ENCODE data around the gene CFDP1.

DNA sequence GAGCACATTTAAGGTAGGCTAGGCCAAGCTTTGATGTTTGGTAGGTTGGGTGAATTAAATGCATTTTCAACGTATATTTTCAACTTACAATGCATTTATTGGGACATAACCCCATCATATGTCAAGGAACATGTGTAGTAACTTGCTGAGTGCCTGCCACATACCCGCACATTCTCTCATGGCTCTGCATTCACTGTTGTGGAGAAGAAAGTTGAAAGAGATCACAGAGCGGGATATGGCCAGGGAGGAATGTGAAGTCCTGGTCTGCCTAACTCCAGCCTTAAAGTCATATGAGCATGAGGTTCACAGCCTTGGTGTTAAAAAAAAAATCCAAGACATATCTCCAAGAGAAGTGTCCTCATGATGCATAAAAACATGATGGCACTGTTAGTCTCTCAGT, 79.1 kb downstream of the CFDP1 start:
- no peak for TF ChIP-seq EZH2 (IDR thresholded peaks at IDR 0.05; ENCODE audit: borderline replicate concordance, low read depth, low read length, severe bottlenecking)
- TF ChIP-seq, protein P1, sequence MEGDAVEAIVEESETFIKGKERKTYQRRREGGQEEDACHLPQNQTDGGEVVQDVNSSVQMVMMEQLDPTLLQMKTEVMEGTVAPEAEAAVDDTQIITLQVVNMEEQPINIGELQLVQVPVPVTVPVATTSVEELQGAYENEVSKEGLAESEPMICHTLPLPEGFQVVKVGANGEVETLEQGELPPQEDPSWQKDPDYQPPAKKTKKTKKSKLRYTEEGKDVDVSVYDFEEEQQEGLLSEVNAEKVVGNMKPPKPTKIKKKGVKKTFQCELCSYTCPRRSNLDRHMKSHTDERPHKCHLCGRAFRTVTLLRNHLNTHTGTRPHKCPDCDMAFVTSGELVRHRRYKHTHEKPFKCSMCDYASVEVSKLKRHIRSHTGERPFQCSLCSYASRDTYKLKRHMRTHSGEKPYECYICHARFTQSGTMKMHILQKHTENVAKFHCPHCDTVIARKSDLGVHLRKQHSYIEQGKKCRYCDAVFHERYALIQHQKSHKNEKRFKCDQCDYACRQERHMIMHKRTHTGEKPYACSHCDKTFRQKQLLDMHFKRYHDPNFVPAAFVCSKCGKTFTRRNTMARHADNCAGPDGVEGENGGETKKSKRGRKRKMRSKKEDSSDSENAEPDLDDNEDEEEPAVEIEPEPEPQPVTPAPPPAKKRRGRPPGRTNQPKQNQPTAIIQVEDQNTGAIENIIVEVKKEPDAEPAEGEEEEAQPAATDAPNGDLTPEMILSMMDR (IDR thresholded peaks at IDR 0.05; ENCODE audit: borderline replicate concordance, extremely low read depth, low read length, poor library complexity, severe bottlenecking): no peak
